Fibroblast of skin of scalp (primary cell): Measurements from ENCODE around the gene P4HB. TPM values are rescaled to one million over a fixed set of nuclear protein-coding genes. Genes with fewer than 3 reads are reported as not detected.

ENCODE experiments used
- DNase-seq: peaks from one replicate; pipeline ENCODE4 v3.0.0-alpha.2; 2013
- polyA plus RNA-seq, 2 experiments: library from polyadenylated mRNA; unstranded; fragments of 120-200 nt; gene quantifications; one replicate each; pipeline ENCODE4 v1.2.1, GENCODE V29; 2013; ENCODE audit not compliant: insufficient read length in 2 of 2

The P4HB gene
- 2,071 TPM for polyA plus RNA-seq (2013, experiment 1 of 2; ENCODE audit: insufficient read length)
- polyA plus RNA-seq (2013, experiment 2 of 2; ENCODE audit: insufficient read length): 1,995 TPM

DNA sequence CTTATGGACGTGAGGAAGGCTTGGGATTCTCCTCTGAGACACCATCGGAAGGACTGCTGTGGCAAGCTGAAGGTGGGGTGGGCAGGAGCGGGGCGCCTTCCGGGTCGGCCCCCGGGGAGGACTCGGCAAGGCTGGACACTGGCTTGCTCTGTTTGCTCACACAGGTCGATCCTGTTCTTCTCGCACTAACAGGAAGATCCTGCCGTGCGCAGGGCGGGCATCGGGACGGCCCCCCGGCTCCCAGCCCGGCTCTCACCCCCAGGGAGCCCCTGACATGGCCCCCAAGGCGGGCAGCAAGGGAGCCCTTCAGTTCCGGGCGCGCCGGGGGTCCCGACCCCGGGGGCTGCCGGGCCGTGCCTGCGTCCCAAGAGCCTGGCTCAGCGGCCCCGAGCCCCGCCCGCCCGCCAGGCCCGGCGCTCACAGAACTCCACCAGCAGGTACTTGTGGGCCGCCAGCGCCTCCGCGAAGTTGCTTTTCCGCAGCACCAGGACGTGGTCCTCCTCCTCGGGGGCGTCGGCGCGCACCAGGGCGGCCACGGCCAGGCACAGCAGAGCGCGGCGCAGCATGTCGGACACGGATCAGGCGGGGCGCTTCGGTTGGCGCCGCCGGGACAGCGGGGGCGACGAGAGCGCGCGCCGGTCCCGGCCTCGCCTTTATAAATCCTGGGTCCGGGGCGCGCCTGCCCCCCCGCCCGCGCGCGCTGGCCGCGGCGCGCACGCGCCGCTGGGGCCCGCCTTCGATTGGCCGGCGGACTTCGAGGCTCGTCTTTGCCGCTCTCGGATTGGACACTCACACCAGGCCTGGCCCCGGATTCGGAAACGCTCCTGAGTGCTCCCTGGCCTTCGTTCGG is at the start of gene P4HB:
Gene P4HB (minus strand): TSS at position 630 of the 850 bp plus-strand sequence. CDS start 64 bp downstream, at position 566.
- DNase-seq: no peak

DNA sequence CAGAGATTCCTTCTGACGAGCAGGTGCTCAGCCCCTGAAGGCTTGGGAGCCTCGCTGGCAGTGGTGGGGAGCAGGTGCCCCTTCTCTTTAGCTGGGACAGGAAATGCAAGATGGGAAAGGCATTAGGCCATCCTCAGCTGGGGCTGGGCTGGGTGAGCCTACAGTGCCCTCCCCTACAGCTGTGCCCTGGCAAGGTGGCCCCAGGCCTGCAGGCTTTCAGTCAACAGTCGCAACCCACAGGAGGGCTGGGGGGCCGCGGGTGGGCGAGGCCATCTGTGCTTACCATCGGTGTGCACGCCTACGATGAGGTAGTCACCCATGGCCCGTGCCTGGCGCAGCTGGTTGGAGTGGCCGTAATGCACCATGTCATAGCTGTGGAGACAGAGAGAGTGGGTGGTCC is 48.9 kb upstream of the P4HB start:
- DNase-seq: no peak

DNA sequence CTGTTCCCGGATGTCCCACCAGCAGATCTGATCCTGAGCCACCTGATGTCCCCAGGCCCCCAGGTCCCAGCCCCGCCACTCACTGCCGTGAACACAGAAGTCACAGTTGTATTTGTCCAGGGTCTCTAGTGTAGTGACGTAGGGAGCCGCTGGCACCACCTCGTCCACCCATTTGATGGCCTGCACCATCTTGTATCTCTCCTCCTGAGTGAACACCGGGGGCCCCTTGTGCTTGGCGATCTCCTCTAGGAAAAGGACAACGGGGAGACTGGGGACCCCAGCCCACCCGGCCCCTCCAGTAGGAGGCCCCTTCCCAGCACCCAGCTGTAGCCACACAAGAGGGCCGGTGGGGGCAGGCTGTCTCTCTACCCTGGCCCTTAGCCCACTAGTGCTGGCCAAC is 48.5 kb upstream of the P4HB start:
- DNase-seq: no peak

DNA sequence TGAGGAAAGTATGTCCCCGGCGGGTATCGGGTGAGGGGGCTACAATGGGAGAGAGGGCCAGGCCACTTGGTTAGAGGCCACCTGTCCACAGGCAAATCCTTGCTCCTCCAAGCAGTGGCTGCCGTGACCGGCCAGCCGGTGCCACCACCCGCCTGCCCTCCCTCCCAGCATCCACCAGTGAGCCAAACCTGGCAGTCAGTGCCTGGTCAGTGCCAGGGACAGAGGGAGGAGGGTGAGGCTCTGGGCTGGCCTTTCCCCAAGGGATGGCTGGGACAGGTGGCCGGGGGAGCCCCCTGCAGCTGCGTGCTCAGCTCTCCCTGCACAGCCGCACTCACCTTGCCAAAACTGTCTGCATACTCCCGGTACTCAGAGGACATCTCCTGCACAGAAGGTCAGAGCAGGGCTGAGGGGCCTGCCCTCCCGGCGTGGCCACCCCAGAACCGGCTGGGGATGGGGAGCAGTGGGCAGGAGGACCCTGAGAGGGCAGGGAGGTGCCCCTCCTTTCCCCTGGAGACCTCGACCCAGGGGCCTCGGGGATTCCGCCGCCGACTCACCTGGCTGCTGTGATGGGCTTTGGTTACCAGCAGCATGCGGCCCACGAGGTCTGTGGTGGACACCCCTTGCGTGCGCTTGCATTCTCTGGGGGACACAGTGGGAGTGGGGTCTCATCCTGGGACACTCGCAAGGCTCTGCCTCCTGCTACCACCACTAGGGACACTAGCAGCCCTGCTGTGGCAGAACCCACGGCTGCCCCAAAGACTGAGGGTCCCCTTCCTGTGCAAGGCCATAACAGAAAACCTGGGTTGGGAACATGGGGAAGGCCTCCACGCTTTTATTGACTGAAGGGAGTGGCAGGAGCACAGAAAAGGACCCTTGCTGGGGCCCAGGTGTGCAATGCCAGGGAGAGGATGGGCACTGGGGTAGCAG is 47.1 kb upstream of the P4HB start:
- DNase-seq: no peak

DNA sequence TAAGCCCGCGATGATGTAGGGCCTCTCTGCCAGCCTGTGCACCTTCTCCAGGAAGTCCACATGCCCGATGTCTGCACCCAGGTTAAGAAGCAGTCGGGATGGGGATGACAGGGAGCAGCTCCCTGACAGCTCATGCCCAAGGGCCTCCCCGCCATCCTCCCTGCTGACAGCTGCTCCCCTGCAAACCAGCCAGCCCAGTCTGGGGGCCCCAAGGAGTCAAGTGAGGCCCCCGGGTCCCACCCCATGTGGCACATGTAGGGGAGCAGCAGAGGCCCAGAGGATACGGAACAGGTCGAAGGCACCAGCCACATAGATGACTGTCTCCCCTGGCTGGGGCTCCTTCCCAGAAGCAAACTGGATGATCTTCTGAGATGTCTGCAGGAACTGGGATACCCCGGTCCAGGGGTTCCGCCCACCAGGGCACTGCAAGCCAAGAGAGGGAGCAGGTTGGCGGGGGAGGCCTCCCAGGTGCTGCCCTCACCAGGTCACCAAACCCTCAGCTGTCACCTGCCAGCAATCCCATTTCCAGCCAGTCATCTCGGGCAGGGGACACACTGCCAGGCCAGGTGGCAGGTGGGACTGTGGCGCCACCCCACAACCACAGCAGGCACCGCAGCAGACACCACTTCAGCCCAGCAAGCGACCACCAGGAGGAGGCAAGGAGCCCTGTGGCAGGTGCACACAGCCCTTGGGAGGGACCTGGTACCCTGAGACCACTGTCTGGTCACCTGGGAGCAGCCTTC is 46.3 kb upstream of the P4HB start:
- no peak for DNase-seq

DNA sequence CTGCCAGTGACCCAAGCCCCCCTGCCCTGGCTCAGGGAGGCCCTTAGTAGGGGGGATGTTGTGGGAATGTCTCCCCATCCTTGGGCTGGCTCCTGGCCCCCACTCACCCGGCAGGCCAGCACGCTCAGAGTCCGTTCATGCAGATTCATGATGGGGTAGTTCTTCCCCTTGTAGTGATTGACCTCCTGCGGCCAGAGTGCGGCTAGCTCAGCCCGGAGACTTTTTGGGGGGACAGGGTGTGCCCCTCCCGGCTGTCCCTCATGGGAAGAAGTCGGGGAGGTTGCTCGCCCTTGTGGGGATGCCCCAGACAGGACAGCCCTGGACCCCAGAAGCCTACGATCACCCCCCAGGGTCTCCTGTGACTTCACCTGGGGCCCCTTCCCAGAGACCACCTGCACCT is 45.7 kb upstream of the P4HB start:
- no peak for DNase-seq

DNA sequence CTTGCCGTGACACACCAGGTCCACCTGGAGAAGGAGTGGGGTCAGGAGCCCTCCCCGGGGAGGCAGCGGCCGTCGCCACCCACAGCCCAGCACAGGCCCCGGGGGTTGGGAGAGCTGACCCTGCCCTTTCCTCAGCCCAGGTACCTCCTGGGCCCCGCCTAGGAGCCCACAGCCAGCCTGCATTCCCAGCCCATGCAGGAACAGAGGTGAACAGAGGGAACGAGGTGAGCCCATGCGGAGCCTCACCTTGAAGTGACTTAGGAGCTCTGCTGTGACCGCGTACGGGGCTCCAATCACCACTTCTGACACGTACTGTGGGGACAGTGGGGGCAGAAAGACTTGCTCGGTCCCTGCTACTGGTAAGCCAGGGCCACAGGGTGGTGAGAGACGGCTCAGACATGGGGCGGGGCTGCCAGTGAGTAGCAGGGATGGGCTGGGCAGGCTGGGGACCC is 45.1 kb upstream of the P4HB start:
- DNase-seq: no peak

DNA sequence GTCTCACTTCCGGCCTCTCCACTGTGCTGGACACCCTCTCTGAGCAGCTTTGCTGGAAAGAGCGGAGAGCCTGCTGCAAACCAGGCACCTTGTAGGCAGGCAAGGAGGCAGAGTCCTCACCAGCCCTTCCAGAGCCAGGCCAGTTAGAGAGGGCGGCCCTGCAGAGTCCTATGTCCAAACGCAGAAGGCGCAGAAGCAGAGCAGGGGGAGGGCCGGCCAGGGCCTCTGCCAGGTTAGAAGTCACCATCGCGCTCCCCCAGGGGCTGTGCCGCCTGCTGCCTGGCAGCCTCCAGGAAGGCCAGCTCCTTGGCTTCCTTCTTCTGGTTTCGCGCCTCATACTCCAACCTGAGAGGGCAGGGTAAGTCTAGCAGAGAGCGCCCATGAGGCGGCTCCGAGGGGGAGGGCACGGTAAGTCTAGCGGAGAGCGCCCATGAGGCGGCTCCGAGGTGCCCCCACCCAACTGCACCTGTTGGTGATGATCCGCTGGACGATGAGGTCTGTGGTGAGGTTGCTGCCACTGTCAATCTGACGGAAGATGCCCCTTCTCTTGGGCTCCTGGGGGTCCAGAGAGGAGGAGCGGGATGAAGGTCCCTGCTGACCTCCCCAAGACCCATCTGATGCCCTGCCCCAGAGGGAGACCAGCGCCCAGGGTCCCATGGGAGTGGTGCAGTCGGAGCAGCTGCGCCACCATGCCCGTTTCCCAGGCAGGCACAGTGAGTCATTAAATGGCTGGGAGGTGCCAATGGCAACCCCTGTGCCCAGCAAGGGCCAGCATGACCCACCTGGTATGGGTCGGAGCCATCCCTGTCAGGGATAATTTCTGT is 44.5 kb upstream of the P4HB start:
- no peak for DNase-seq

DNA sequence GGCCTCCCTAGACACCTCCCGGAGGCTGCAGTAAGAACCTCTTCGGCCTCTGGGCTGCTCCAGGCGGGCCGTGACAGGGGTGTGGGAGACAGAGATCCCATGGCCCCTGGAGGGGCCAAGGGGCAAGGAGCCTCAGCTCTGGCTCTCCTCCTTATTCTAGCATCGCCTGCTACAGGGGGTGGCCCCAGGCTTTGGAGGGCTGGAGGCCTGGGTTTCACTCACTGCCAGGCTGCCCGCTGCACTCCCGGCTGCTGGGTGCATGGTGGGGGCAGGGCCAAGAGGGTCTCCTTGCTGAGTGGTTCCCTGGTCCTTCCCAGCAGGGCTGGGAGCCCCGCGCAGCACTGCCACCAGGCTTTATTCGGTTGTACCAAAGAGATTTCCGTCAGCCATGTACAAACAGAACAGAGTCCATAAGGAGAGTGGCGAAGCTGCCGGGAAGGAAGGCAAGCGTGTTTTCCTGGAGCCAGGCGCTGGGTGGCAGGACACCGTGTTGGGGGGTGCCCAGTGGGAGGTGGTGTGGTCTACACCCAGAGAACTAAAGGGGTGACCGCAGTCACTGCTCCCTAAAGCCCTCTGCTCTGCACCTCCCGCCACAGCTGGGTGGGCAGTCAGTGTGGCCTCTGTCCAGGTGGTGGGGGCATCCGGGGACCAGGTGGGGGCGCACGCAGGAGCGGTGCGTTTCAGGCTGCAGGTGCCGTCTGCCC is 43.7 kb upstream of the P4HB start:
- DNase-seq: no peak

DNA sequence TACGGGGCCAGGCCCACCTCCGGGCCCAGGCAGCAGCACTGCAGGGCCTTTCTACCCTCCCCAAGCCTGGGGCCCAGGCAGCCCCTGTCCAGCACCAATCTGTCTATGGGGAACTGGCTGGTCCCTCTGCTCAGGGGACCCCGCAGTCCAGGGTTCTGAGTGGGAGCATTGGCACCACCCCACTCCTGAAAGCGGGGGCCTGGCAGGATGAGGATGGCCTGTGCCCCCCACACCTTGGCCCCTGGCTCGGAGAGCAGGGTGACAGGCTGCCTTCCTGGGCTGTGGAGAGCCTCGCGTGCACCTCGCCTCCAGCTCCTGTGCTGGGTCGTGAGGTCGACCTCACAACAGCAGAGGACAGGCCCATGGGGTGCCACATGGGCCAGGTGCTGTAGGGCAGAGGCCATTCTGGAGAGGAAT is 43.1 kb upstream of the P4HB start:
- DNase-seq: no peak

DNA sequence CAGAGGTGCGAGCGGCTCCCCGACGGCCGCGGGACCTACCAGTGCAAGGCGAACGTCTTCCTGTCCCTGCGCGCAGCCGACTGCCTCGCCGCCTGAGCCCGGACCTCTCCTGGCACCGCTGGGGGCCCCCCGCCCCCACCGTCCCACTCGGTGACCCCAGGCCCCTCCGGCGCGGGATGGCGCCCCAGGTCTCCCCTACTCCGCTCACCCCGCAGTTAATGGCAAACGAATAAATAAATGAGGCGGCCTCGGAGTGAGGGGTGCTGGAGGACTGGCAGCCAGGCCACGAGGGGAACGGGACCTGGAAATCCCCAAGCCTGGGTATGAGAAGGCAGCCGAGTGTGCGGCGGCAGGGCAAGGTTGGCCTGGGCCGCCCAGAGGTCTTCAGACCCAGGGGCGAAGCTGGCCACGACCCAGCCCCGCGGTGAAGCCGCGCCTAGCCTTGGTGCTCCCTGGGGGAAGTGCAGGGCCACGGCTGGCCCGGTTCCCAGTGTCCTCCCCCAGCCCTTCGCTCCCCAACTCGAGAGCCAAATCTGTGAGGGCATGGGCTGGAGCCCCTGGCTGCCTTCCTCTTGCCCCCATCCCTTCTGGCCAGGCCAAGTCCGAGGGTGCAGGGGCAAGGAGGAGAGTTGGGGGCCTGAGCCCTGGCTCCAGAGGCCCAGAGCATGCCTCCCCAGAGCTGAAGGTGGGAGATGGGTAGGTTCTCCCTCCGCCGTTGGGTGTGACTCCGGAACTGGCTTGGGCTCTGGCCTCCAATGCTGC is 42.5 kb upstream of the P4HB start:
- DNase-seq: no peak

DNA sequence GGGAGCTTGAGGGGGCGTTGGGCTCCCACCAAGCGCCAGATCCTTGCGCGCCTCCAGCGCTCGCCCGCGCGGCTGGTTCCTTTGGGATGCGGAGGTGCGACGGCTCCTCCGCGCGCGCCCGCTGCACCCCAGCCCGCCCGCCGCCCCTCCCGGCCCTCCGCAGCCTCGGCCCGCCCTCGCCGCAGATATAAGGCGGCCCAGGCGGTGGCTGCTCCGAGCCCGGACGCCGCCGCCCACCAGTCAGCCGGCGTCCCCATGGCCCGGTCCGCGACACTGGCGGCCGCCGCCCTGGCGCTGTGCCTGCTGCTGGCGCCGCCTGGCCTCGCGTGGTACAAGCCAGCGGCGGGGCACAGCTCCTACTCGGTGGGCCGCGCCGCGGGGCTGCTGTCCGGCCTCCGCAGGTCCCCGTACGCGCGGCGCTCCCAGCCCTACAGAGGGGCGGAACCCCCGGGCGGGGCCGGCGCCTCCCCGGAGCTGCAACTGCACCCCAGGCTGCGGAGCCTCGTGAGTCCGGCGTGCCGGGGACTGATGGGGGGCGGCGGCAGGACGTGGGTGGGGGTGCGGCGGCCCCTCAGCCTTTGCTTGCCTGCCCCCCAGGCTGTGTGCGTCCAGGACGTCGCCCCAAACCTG is 41.8 kb upstream of the P4HB start, which contains the start of gene NPB:
Gene NPB (plus strand): TSS at position 216 of the 630 bp plus-strand sequence. CDS start 40 bp downstream, at position 256.
- no peak for DNase-seq

DNA sequence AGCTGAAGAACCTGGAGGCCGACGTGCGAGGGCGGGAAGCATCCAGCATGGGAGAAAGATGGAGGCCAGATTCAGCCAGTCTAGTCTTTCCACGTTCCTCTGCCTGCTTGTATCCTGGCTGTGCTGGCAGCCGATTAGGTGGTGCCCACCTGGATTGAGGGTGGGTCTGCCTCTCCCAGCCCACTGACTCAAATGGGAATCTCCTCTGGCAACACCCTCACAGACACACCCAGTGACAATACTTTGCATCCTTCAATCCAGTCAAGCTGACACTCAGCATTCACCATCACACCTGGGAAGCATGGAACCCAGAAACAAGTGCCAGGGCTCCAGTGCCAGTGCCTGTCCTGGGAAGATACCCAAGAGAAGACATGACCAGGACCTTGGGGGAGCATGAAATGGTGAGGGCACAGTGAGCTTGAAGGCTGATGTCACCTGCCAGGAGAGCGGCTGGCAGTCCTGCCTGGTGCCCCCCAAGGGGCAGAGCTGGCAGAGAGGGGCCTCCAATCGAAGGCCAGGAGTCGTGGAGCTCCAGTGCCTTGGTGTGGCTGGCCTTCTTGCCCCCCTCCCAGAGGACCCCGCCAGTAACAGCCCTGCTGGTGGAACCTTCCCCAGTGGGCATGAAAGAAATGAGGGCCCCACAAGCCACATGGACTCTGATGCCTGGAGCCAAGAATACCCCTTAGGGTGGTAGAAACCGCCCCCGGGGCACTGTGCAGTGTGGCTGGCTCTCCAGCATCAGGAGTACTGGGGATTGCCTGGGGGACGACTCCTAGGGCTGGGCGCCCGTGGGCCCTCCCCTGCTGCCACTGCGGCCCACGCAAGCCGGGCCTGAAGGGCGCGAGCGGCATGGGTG is 41.1 kb upstream of the P4HB start:
- no peak for DNase-seq

DNA sequence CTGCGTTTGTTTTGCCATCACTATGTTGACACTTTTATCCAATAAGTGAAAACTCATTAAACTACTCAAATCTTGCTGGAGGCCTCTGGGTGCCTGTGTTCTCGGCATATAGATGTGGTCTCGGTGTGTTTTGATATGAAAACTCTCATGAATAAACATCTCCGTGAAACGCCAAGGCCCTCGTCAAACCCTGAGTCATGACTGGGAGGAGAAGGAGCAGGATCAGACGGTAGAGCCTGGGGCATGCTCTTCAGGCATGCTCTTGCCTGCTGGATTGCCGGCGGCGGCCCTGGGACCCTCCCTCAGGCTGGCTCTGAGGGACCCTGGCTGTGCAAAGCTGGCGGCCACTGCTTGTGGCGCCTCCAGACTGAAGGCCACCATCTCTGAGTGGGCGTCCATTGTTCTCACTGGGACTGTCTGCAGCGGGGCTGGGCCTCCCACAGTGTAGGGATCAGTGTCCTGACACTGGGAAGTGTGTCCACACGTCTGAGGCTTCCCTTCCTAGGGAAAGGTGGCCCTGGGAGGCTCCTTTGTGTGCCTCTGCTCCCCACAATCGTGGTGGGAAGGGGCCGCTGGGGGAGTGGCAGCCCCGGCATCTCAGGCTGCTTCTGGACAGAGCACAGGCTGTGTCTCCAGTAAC is 40.0 kb upstream of the P4HB start:
- no peak for DNase-seq

DNA sequence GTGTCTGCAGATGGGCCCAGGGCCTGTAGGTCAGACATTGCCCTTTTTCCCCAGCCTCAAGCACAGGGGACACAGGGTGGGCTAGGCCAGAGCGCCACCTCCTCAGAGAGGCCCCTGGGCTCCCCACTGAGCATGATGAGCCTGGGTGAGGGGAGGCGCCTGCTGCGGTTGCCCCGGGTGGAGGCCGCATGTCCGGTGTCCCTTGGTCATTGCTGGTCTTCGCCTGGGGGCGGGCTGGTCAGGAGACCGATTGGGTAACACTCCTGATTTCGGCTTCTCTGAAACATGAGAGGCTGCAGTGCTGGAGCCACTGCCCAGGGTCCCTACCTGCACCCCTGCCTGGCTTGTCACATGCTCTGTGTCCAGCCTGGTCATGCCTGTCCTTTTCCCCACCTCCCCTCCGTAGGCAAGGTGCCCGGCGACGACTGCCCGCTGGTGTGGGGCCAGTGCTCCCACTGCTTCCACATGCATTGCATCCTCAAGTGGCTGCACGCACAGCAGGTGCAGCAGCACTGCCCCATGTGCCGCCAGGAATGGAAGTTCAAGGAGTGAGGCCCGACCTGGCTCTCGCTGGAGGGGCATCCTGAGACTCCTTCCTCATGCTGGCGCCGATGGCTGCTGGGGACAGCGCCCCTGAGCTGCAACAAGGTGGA is 39.3 kb upstream of the P4HB start:
- DNase-seq: no peak

DNA sequence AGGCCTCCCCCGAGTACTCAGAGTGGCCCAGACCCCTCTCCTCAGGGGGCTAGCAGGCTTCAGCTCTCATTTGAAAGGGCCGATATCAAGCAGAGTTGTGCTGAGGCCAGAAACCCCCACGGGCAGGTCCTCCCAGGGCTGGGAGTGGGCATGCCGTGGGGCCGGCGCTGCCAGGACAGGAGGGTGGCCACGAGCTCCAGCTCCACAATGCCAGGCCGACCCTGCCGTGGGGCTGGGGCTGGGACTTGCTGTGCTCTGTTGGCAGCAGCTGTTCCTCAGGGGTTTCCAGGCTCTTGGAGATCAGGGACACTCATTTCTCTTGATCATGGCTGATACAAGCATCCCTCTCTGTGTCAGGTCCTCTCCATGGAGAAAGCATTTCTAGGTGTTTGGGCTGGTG is 38.5 kb upstream of the P4HB start:
- no peak for DNase-seq
